GM12878 (cell line): ENCODE measurements around the gene SPIRE2. TPM values are rescaled to one million over a fixed set of nuclear protein-coding genes. Genes with fewer than 3 reads are reported as not detected.
A peak's percentile ranks its signal among the peaks of the same experiment; 100 is the strongest.

Experiments used
- ATAC-seq: fragments of 200-7000 bp; cut with Tn5 transposase; 3 replicates; pipeline ENCODE4 v1.9.1; 2020; ENCODE audit warnings: mild to moderate bottlenecking, moderate library complexity
- BruUV-seq: library from RNA; stranded (reverse); fragments of 400-500 nt; replicated peaks from 2 replicates; lab custom pipeline; 2021; lab: Mats Ljungman, UMichigan
- CTCF ChIA-PET: fragments of 300-600 bp; sonication (Branson Sonifier 250); formaldehyde crosslinking; extraction: SDS; loops from one replicate; lab custom pipeline; 2021; ENCODE audit warnings: inconsistent platforms; lab: Yijun Ruan, JAX
- POLR2A ChIA-PET: fragments of 350-600 bp; formaldehyde crosslinking; extraction: SDS; loops from one replicate; lab custom pipeline; 2021; ENCODE audit warnings: inconsistent platforms; lab: Charles Lee
- RAD21 ChIA-PET: fragments of 300-600 bp; sonication (Branson Sonifier 250); formaldehyde crosslinking; loops from one replicate; lab custom pipeline; 2023; ENCODE audit warnings: antibody characterized with exemption; ENCODE audit not compliant: unreplicated experiment; lab: Charles Lee
- SMC1A ChIA-PET: fragments of 300-600 bp; sonication (Branson Sonifier 250); formaldehyde crosslinking; loops from one replicate; lab custom pipeline; 2023; ENCODE audit not compliant: unreplicated experiment, uncharacterized antibody; lab: Charles Lee
- DNase-seq: peaks from one replicate; pipeline ENCODE4 v3.0.0-alpha.2; 2011; ENCODE audit warnings: low read depth, low spot score
- FAIRE-seq: peaks from 3 replicates; lab custom pipeline; 2011; peaks lifted over from hg19 to GRCh38; lab: Jason Lieb, UNC
- H2AFZ ChIP-seq: 2 replicates; pipeline ENCODE4 v1.6.0; 2011; ENCODE audit warnings: low read depth, low read length, control low read depth; ENCODE audit not compliant: control insufficient read depth
- H3K27ac ChIP-seq: 2 replicates; pipeline ENCODE4 v1.5.1; 2011; ENCODE audit warnings: control low read depth; ENCODE audit not compliant: control insufficient read depth, insufficient read depth
- H3K27me3 ChIP-seq, 2 experiments: replicated peaks in 1 of 2; 2 replicates each; pipeline versions ENCODE4 v1.6.0 to v1.6.1; 2011; ENCODE audit warnings: low read length in 1 of 2; ENCODE audit not compliant: control insufficient read depth in 2 of 2, insufficient read depth in 2 of 2
- H3K36me3 ChIP-seq, 2 experiments: 2 replicates each; pipeline ENCODE4 v1.5.1; 2011; ENCODE audit warnings: low read length in 1 of 2; ENCODE audit not compliant: control insufficient read depth in 2 of 2, insufficient read depth in 2 of 2
- H3K4me1 ChIP-seq: 2 replicates; pipeline ENCODE4 v1.6.1; 2011; ENCODE audit warnings: mild to moderate bottlenecking, low read length, moderate library complexity, mixed read lengths; ENCODE audit not compliant: control insufficient read depth, insufficient read depth
- H3K4me2 ChIP-seq: 2 replicates; pipeline ENCODE4 v1.6.0; 2011; ENCODE audit warnings: control low read depth; ENCODE audit not compliant: control insufficient read depth, insufficient read depth
- H3K4me3 ChIP-seq: fragments of 200-600 bp; sonication (generic); 2 replicates; pipeline ENCODE4 v1.5.1; 2016
- H3K79me2 ChIP-seq: 2 replicates; pipeline ENCODE4 v1.6.0; 2011; ENCODE audit warnings: low read length; ENCODE audit not compliant: control insufficient read depth, insufficient read depth
- H3K9ac ChIP-seq: 2 replicates; pipeline ENCODE4 v1.8.0; 2011; ENCODE audit warnings: low read length, control low read depth, mixed read lengths; ENCODE audit not compliant: control insufficient read depth, insufficient read depth
- H3K9me3 ChIP-seq: replicated peaks from 3 replicates; pipeline ENCODE4 v1.5.1; 2011; ENCODE audit warnings: mild to moderate bottlenecking, low read length; ENCODE audit not compliant: control insufficient read depth, insufficient read depth
- H4K20me1 ChIP-seq: 2 replicates; pipeline ENCODE4 v1.6.0; 2011; ENCODE audit not compliant: control insufficient read depth, insufficient read depth
- CBX3 ChIP-seq: fragments of 200-600 bp; sonication (generic); IDR thresholded peaks from 2 replicates; pipeline ENCODE4 v1.6.1; 2016; ENCODE audit warnings: low read depth, borderline replicate concordance
- ETV6 ChIP-seq, 2 experiments: fragments of 450-650 bp in 1 of 2; IDR thresholded peaks in 1 of 2; conservative IDR thresholded peaks in 1 of 2; 2 replicates each; pipeline ENCODE4 v1.6.1; 2014; ENCODE audit warnings: antibody characterized with exemption in 1 of 2, borderline replicate concordance in 1 of 2, low read depth in 1 of 2, mild to moderate bottlenecking in 1 of 2, moderate library complexity in 1 of 2
- FOS ChIP-seq: IDR thresholded peaks from 3 replicates; pipeline ENCODE4 v1.6.1; 2011; ENCODE audit warnings: borderline replicate concordance; ENCODE audit not compliant: insufficient read length; ENCODE audit errors: extremely low read depth
- GABPA ChIP-seq: IDR thresholded peaks from 2 replicates; pipeline ENCODE4 v1.6.1; 2014; ENCODE audit warnings: antibody characterized with exemption, low read depth, mild to moderate bottlenecking, inconsistent platforms
- HDGF ChIP-seq: fragments of 450-650 bp; IDR thresholded peaks from 2 replicates; pipeline ENCODE4 v1.6.1; 2016; ENCODE audit warnings: antibody characterized with exemption
- MYC ChIP-seq: IDR thresholded peaks from 2 replicates; pipeline ENCODE4 v1.6.1; 2011; ENCODE audit warnings: mild to moderate bottlenecking, low read length, moderate library complexity, inconsistent platforms; ENCODE audit not compliant: insufficient read depth, insufficient replicate concordance, insufficient read length, severe bottlenecking
- NFIC ChIP-seq: IDR thresholded peaks from 2 replicates; pipeline ENCODE4 v1.6.1; 2012; ENCODE audit warnings: low read depth, mild to moderate bottlenecking, inconsistent platforms, low read length, moderate library complexity
- NFYA ChIP-seq: IDR thresholded peaks from 2 replicates; pipeline ENCODE4 v1.6.1; 2011; ENCODE audit warnings: low read depth, mild to moderate bottlenecking, low read length, improper control_type of control experiment, borderline replicate concordance
- NKRF ChIP-seq: fragments of 450-650 bp; conservative IDR thresholded peaks from 2 replicates; pipeline ENCODE4 v1.6.1; 2017; ENCODE audit warnings: mild to moderate bottlenecking, moderate library complexity
- PBX3 ChIP-seq: IDR thresholded peaks from 2 replicates; pipeline ENCODE4 v1.6.1; 2011; ENCODE audit warnings: mild to moderate bottlenecking, low read depth, low read length, moderate library complexity; ENCODE audit not compliant: insufficient replicate concordance
- RAD51 ChIP-seq: fragments of 450-650 bp; IDR thresholded peaks from 2 replicates; pipeline ENCODE4 v1.6.1; 2016; ENCODE audit warnings: moderate library complexity, mild to moderate bottlenecking, inconsistent platforms
- SMAD5 ChIP-seq: IDR thresholded peaks from 2 replicates; pipeline ENCODE4 v1.6.1; 2016; ENCODE audit warnings: antibody characterized with exemption, low read depth
- SREBF1 ChIP-seq: IDR thresholded peaks from 2 replicates; pipeline ENCODE4 v1.6.1; 2012; ENCODE audit warnings: mild to moderate bottlenecking, low read length
- SRF ChIP-seq, 2 experiments: IDR thresholded peaks; 2 replicates each; pipeline ENCODE4 v1.6.1; 2011; ENCODE audit warnings: low read depth in 2 of 2, low read length in 2 of 2, mild to moderate bottlenecking in 1 of 2, moderate library complexity in 1 of 2
- ZBTB33 ChIP-seq: fragments of 450-650 bp; IDR thresholded peaks from 2 replicates; pipeline ENCODE4 v1.6.1; 2017; ENCODE audit warnings: mild to moderate bottlenecking
- ZNF274 ChIP-seq: IDR thresholded peaks from one replicate; pipeline ENCODE4 v1.8.0; 2011; ENCODE audit not compliant: insufficient read length, insufficient read depth
- WGBS: methylation state at CpG from one replicate; pipeline ENCODE4 v1.1.6; 2016; ENCODE audit warnings: low lambda C conversion rate; ENCODE audit not compliant: insufficient replicate concordance, insufficient coverage; ENCODE audit errors: missing lambda C conversion rate; 5-methylcytosine and 5-hydroxymethylcytosine counted together
- in situ Hi-C: fragments of 300-500 bp; cut with MboI; formaldehyde crosslinking; loops from 9 replicates; pipeline ENCODE4 v1.14.3; 2018; ENCODE audit warnings: mixed read lengths
- intact Hi-C: fragments of 100-400 bp; cut with micrococcal nuclease; formaldehyde crosslinking; loops from one replicate; pipeline ENCODE4 v1.14.2; 2022; ENCODE audit not compliant: unreplicated experiment
- polyA plus RNA-seq, 11 experiments: library from polyadenylated mRNA; depleted of rRNA in 4 of 11; unstranded in 6 of 11; stranded (reverse) in 5 of 11; fragments of >200 nt; fragmentation: Nextera tagmentation in 4 of 11; fragmentation: Illumina TruSeq in 1 of 11; extraction: Ambion mirVana in 4 of 11; extraction: Trizol in 1 of 11; gene quantifications; 1 replicate in 1 of 11; 2 replicates in 10 of 11; pipeline versions ENCODE4 v1.2.1 to v1.2.3, GENCODE V29; 2011 to 2016; ENCODE audit warnings: inconsistent platforms in 2 of 11, missing spikeins in 2 of 11, low read depth in 1 of 11
- total RNA-seq, 4 experiments: library from RNA; depleted of rRNA in 3 of 4; stranded (reverse); fragments of >200 nt in 3 of 4; fragmentation: Illumina TruSeq in 1 of 4; extraction: Trizol in 1 of 4; gene quantifications; 2 replicates each; pipeline versions ENCODE4 v1.2.1 to v1.2.3, GENCODE V29; 2013 to 2021

SPIRE2 gene
- total and polyA plus RNA-seq, 10 of the 15 experiments (the other 5 are each of a cell fraction or from before 2014, with no cell fraction given) = 0.03 to 0.64 (median 0.27) TPM; not detected in 1

GRCh38 chr16:89871895-89872294 is 43.6 kb downstream of the SPIRE2 start:
- Histone ChIP-seq H3K4me1 (peaks cover 15% of the 10 kb centered on the region), H4K20me1 (peaks cover 3% of the 10 kb centered on the region), H3K4me2 (peak overlapping the region; percentile 90; the same call in 1 of the 2 replicates), H3K36me3 (peaks cover 0 to 6% of the 10 kb centered on the region in 2 experiments; a peak in 1 of 4 replicates), H3K79me2 (peaks cover 27% of the 10 kb centered on the region), H3K9ac (no peak overlapping the region), H3K9me3 (peaks cover 1% of the 10 kb centered on the region; the same call in 2 of the 3 replicates), H3K27ac (no peak overlapping the region), H2AFZ (no peak overlapping the region), H3K27me3 (no peaks in the 10 kb centered on the region), H3K4me3 (no peak overlapping the region)
- WGBS = 89% methylated on average over 9 of the region's 9 CpGs
- no peak for DNase-seq
- intact Hi-C loops (no loop called here), in situ Hi-C loops (no loop called here)
- no peak for ATAC-seq
- ChIA-PET RAD21 (interaction anchor here (0.8 to 1.1 kb wide), 2 partner anchors 8 to 11 kb away, joined by 3 read pairs; no protein-coding TSS in a partner anchor), SMC1A (interaction anchor here (3.8 kb wide), 1 partner anchor 9 kb away, joined by 17 read pairs; no protein-coding TSS in a partner anchor), CTCF (interaction anchor here (1.5 to 3.5 kb wide), 2 partner anchors 11 to 38 kb away, joined by 3 to 19 read pairs; no protein-coding TSS in a partner anchor), POLR2A (interaction anchor here (4.1 kb wide), 1 partner anchor 9 kb away, joined by 49 read pairs; no protein-coding TSS in a partner anchor)
- no TSS peak for BruUV-seq
- FAIRE-seq = no peak
- TF ChIP-seq HDGF (no peak), ZBTB33 (no peak), FOS (no peak), SMAD5 (no peak), ETV6 (conservative IDR thresholded peaks at IDR 0.05 in 1 of 2, IDR thresholded peaks at IDR 0.05 in 1 of 2; ENCODE audit: borderline replicate concordance in 1 of 2, low read depth in 1 of 2) (no peak), NFYA (no peak), PBX3 (no peak), MYC (no peak), CBX3 (no peak), GABPA (no peak), NKRF (no peak), ZNF274 (no peak), SRF (IDR thresholded peaks at IDR 0.05; ENCODE audit: low read depth in 2 of 2, low read length in 2 of 2) (no peak), NFIC (no peak), SREBF1 (no peak), RAD51 (no peak)
